NT2/D1 (cell line): Measurements from ENCODE around the gene LRRTM4.

Experiments used
- YY1 ChIP-seq: IDR thresholded peaks from 2 replicates; pipeline ENCODE4 v1.6.1; 2011; ENCODE audit not compliant: insufficient read length, insufficient read depth
- ZNF274 ChIP-seq: IDR thresholded peaks from 2 replicates; pipeline ENCODE4 v1.6.1; 2011; ENCODE audit warnings: mild to moderate bottlenecking, low read depth, low read length

- TF ChIP-seq ZNF274 = no peak
- no peak for TF ChIP-seq YY1
Observed at GRCh38 chr2:76921006-76921405, 601.2 kb downstream of the LRRTM4 start.
